ENCODE data around the gene FBXW9. TPM values are rescaled to one million over a fixed set of nuclear protein-coding genes. Genes with fewer than 3 reads are reported as not detected.

FBXW9 gene
- total and polyA plus RNA-seq, 2 of the 8 experiments (the other 6 are each of a cell fraction or from before 2014, with no cell fraction given): 10.8 to 30.1 TPM

- DNase-seq (ENCODE audit: low read depth in 1 of 2, low spot score in 2 of 2) (no peak), FAIRE-seq (no peak)
- Histone ChIP-seq H3K4me2 (ENCODE audit: insufficient read depth in 1 of 2, low read depth in 2 of 2, low read length in 2 of 2) (no peak overlapping the region), H3K79me1 (ENCODE audit: low read depth, low read length) (peaks cover 9% of the 10 kb centered on the region; the same call in 1 of the 2 replicates), H3K4me3 (ENCODE audit: extremely low read depth in 1 of 4, insufficient read depth in 2 of 4, low read depth in 3 of 4, low read length in 4 of 4) (no peak overlapping the region), H3K23me2 (ENCODE audit: low read depth, low read length) (peaks cover 6% of the 10 kb centered on the region; the same call in 1 of the 2 replicates), H3K36me3 (ENCODE audit: control insufficient read depth in 2 of 4, insufficient read depth in 4 of 4, low read length in 3 of 4) (peaks cover 10 to 31% (median 15%) of the 10 kb centered on the region in 4 experiments), H3K79me2 (ENCODE audit: control insufficient read depth in 1 of 2, insufficient read depth in 2 of 2, low read length in 2 of 2) (peaks cover 11 to 33% of the 10 kb centered on the region in 2 experiments), H2BK12ac (ENCODE audit: low read depth, low read length) (no peak overlapping the region), H2BK120ac (replicated peaks; ENCODE audit: low read depth, low read length) (no peak overlapping the region), H4K5ac (ENCODE audit: insufficient read length, low read depth, low read length) (no peak overlapping the region), H3K23ac (ENCODE audit: insufficient read length) (no peak overlapping the region), H3K27ac (ENCODE audit: low read depth, low read length) (no peak overlapping the region), H2AK5ac (ENCODE audit: low read depth, low read length) (no peak overlapping the region), H3K9ac (replicated peaks in 1 of 4; ENCODE audit: extremely low read depth in 1 of 4, low read depth in 3 of 4, low read length in 3 of 4) (no peak overlapping the region), H3K9me3 (ENCODE audit: insufficient read depth in 2 of 2, low read depth in 1 of 2, low read length in 1 of 2) (no peaks in the 10 kb centered on the region), H2BK20ac (ENCODE audit: low read length) (no peak overlapping the region), H3K14ac (ENCODE audit: insufficient read length) (no peak overlapping the region), H2AFZ (ENCODE audit: low read length) (no peak overlapping the region), H4K91ac (replicated peaks; ENCODE audit: insufficient read length, low read length) (no peak overlapping the region), H3K27me3 (replicated peaks in 1 of 4; ENCODE audit: control insufficient read depth in 3 of 4, extremely low read depth in 1 of 4, insufficient read depth in 3 of 4, low read length in 3 of 4) (no peaks in the 10 kb centered on the region), H4K20me1 (replicated peaks in 1 of 2; ENCODE audit: control insufficient read depth in 1 of 2, insufficient read depth in 2 of 2, low read length in 2 of 2) (peaks cover 4 to 14% of the 10 kb centered on the region in 2 experiments), H4K8ac (ENCODE audit: extremely low read depth, insufficient read depth, low read length) (no peak overlapping the region), H3K18ac (ENCODE audit: extremely low read depth, low read length) (no peak overlapping the region), H2BK15ac (ENCODE audit: low read length) (no peak overlapping the region), H3K56ac (replicated peaks; ENCODE audit: insufficient read length, low read depth, low read length) (no peak overlapping the region), H3K4ac (replicated peaks; ENCODE audit: insufficient read length, low read depth, low read length) (no peak overlapping the region), H3K4me1 (replicated peaks in 1 of 4; ENCODE audit: control insufficient read depth in 3 of 4, insufficient read depth in 4 of 4, low read length in 3 of 4) (no peaks in the 10 kb centered on the region; a peak in 2 of 7 replicates), H2BK5ac (ENCODE audit: low read depth, low read length) (no peak overlapping the region)
- WGBS, 2 experiments (ENCODE audit: extremely low coverage in 1 of 2, insufficient coverage in 1 of 2, insufficient read length in 1 of 2, insufficient replicate concordance in 2 of 2, low coverage in 1 of 2, low lambda C conversion rate in 2 of 2, missing lambda C conversion rate in 1 of 2): 93% methylated on average over 9 of the region's 9 CpGs; no CpG with 5 or more reads in 1 of the 2 experiments
- ChIA-PET CTCF (ENCODE audit: partially characterized antibody) (interaction anchor here (1.0 to 1.9 kb wide), 2 partner anchors 32 to 47 kb away, joined by 4 to 9 read pairs; no protein-coding TSS in a partner anchor), POLR2A (ENCODE audit: partially characterized antibody) (interaction anchor here (1.0 to 2.0 kb wide), 7 partner anchors 10 to 24 kb away, joined by 3 to 7 read pairs (median 4); partner anchors contain the start of gene BEST2)
- TF ChIP-seq MAFK (IDR thresholded peaks at IDR 0.05; ENCODE audit: low read depth, low read length): no peak
These were observed 31.5 kb upstream of the FBXW9 start for GRCh38 chr19:12727745-12728433.

Measured in H1 (cell line).